EL (cell line): Measurements from ENCODE around the gene FAM81A.

ENCODE experiments used
- DNase-seq: peaks from one replicate; pipeline ENCODE4 v3.0.0-alpha.2; 2016

The FAM81A gene

DNA sequence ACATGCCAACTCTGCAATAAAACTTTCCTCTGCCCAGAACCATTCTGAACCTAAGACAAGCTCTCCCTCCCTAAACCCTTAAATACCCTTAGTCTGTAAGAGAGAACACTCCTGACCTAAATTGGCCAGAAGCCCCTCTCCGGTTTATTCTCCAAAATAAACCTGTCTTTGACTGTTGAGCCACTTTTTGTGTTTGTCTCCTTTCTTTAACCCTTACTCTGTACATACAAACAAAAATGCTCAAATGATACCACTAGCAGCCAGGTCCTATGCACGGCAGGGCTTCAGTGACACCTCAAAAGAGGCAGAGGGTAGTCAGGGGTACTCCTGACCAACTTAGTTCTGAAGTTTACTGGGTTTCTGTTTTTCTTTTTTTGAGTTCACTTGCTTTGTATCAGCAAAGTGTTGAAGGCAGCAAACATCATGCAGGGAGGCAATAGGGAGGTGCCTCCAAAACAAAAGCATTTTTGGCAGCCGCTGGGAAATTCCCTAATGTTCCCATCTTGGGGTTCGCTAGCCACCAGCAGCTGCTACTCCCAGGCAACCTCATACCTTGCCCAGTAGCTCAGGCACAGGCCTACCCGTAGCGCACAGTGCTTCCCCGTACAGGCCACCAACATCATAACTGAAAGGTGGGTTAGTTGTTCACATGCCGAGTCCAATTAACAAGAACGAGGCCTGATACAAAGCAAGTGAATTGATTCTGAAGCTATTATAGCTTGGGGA, 110.7 kb downstream of the FAM81A start:
- DNase-seq = no peak

DNA sequence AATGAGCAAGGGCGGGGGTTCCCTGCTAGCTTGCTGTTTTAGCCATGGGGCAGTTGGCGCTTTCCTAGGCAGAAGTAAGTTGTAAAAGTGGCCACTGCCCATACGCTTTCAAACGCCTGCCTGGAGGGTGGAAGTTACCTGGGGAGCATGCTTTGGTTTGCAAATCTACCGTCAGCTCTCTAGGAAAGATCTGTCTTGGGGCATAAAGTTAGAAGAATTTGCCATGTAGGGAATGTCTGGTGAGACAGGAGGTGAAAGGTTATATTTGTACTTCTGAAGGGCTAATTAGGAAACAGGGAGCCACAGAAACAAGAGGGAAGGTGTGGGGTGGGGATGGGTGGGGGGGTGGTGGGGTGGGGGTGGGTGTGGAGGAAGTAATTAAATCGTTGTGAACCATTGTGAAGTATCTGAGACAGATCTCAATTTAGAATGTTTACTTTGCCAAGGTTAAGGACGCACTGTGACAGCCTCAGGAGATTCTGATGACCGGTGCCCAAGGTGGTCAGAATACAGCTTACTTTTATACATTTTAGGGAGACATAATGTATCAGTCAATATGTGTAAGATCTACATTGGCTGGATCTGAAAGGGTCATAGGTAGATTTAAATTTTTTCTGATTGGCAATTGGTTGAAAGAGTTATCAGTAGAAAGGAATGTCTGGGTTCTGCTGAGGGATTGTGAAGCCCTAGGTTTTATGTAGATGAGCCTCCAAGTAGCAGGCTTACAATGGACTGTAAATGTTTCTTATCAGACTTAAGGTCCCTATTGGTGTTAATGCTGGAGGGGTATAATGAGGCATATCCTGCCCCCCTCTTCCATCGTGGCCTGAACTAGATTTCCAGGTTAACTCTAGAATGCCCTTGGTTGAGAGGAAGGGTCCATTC, 111.6 kb downstream of the FAM81A start:
- no peak for DNase-seq

DNA sequence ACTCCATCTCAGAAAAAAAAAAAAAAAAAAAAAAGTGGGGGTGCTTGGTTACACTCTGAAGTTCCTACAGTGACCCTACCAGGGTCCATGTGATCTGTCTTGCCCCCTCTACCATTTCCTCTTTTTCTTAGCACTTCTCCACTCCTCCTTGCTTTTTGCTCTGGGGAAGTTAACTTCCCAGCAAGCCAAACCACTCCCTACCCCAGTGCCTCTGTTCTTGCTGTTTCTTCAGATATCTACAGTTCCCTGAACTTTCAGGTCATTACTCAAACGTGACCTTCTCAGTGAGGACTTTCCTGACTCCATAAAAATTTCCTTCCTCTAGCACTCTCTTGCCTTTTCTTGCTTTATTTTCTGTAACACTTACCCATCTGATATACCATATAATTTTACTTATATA, 112.5 kb downstream of the FAM81A start:
- DNase-seq = no peak

DNA sequence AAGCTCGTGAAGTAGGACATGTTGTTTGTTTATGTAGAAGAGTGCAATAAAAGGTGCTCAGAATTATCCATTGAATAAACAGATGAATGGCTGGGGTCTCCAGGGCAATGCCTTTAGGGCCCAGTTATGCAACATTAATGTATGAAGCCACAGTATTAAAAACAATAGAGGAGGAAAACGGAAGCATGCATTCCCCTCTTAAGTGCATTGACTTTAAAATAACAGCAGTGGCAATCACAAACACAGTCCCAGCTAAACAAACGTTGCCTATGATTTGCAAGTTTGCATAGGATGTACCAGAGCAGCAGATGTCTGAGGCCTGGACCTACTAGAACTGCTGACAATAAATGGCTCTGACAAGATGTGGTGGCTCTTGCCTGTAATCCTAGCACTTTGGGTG, 113.0 kb downstream of the FAM81A start:
- DNase-seq = no peak

DNA sequence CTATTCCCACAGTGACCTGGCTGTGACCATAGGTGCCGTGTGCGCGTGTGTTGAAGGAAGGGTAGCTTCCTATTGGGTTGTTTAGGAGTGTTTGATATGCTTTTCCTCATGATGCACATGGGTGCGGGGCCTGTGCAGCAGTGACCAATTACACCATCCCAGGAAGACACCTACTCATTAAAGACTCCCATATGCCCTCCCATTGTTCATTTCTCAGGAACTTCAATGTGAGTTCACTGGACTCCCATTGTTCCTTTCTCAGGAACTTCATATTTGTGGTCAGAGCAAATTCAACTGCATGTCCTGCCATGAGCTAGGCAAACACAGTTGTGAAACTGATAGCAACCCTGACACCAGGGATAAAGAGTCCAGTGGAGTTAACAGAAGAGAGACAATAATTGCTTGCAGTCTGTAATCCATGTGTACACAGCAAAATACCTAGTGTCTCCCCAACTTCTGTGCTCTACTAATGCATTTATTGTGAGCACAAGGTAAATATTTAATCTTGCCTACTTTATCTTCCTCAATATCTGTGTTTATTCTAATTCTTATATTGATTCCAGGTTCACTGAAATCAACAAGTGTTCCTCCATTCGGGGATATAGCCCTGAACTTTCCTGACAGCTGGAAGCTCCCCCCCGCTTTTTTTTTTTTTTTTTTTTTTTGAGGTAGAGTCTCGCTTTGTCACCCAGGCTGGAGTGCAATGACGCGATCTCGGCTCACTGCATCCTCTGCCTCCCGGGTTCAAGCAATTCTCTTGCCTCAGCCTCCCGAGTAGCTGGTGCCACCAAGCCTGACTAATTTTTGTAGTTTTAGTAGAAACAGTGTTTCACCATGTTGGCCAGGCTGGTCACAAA, 116.1 kb downstream of the FAM81A start:
- DNase-seq = peak; percentile 36

DNA sequence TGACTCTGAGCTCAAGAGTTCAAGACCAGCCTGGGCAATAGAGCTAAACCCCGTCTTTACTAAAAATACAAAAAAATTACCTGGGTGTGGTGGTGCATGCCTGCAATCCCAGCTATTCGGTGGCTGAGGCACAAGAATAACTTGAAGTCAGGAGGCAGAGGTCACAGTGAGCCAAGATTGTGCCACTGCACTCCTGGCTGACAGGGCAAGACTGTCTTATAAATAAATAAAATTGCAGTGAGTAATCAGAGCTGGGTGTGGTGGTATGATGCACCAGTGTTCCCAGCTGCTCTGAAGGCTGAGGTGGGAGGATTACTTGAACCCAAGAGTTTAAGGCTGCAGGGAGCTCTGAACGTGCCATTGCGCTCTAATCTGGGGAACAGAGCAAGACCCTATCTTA, 117.7 kb downstream of the FAM81A start:
- peak; percentile 23 for DNase-seq

DNA sequence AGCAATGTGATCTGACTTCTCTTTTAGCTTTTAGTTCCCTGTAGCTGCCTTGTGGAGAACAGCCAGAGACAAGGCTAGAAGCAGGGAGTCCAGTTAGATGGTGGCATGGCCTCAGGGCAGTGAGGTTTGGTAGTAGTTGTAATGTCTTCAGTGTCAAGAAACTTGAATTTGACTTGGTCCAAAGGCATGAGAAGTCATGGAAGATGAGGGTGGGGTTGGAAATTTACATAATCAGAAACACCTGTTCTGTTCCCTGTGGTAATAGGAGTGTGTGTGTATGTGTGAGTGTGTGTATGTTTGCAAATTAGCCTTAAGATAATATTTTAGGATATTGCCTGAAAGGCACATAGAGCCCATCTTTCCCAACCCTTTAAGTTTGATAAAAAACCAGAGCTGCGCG, 118.4 kb downstream of the FAM81A start:
- DNase-seq = no peak

DNA sequence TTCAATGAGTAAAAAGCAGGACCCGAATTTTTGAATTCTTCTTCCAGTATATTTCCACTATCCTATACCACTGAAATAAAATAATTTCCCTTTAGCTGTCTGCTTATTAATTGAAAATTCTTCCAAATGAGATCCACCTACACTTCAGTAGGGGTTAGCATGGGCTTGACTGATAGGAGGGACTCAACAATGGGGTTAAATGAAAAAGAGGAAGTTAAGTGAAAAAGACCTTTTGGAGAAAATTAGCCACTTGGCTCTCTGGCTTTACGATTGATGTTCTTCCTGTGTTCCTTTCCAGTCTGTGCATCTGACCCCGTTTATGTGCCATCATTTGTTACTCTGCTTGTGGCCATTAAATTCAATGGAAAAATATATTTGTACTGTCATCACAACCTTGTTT, 119.6 kb downstream of the FAM81A start:
- no peak for DNase-seq

DNA sequence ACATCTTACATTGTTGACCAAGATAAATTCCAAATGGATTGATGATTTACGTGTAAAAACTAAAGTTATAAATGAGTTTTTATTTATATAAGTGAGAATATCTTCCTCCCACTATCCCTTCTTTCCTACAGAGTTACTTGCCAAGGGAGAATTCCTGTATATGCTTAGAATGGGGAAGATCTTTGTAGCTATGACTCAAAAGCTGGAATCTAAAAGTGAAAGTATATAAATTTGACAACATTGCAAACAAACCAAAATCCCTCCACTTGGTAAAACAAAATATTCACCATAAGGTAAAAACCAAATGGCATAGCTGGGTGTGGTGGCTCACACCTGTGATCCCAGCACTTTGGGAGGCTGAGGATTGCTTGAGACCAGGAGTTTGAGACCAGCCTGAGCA, 120.9 kb downstream of the FAM81A start:
- DNase-seq = peak; percentile 9

DNA sequence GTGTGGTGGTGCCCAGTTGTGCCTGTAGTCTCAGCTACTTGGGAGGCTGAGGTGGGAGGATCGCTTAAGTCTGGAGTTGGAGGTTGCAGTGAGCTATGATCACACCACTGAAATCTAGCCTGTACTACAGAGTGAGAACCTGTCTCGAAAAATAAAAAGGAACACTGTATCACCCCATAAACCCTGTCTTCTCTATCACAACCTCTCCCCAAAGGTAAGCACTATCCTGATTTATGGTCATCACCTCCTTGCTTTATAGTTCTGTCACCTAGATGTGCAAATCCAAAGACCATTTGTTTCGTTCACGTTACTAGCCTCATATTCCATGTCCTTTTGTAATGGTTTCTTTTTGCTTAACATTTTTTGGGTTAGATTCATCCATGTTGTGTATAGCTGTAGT, 123.6 kb downstream of the FAM81A start:
- DNase-seq = no peak

DNA sequence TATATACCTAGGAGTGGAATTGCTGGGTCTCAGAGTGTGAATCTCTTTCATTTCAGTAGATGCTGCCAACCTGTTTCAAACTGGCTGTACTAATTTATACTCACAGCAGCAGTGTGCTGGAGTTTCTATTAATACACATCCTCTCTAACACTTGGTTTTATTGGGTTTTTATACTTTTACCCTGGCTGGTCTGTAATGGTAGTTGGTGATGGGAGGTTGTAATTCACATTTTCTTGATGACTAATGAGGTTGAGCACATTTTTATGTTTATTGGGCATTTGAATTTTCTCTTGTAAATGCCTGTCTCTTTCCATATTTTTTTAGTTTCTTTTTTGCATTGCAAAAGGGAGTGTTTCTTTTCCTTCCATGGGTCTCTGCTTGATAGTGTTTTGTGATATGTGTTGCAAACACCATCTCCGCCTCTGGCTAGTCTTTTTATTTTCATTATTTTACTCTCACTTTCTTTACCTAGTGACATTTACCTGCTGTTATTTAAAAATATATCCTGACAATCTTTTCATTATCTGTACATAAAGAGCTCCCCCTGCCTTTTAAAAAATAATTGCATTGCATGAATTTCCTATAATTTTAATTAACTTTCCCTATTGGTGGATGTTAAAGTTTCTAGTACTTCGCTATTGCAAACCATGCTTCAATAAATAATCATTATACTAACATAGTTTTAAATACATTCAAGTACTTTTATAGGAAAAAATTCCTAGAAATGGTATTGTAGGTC, 124.6 kb downstream of the FAM81A start:
- DNase-seq = no peak

DNA sequence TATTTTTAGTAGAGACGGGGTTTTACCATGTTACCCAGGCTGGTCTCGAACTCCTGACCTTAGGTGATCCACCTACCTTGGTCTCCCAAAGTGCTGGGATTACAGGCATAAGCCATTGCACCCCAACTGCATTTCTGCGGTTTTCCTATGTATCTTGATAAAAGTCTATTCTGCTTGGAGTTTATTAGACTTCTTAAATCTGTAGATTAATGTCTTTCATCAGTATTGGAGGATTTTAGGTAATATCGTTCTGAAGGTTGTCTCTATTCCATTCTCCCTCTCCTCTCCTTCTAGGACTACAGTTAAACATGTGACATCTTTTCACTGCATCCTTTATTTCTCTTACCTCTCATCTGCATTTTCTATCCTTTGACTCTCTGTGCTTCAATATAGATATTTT, 127.3 kb downstream of the FAM81A start:
- DNase-seq = no peak

DNA sequence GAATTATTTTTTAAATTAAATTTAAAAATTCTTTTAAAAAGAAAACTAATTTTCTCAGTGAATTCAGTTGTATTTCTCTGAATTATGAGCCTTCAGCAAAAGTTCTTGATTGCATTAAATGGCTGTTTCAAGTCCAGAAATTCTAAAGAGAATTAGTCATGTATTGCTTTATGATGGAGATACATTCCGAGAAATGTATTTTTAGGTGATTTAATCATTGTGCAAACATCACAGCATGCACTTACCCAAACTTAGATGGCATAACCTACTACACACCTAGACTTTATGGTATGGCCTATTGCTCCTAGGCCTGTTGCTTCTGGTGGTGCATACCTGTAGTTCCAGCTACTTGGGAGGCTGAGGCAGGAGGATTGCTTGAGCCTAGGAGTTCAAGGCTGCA, 129.3 kb downstream of the FAM81A start:
- DNase-seq = no peak

DNA sequence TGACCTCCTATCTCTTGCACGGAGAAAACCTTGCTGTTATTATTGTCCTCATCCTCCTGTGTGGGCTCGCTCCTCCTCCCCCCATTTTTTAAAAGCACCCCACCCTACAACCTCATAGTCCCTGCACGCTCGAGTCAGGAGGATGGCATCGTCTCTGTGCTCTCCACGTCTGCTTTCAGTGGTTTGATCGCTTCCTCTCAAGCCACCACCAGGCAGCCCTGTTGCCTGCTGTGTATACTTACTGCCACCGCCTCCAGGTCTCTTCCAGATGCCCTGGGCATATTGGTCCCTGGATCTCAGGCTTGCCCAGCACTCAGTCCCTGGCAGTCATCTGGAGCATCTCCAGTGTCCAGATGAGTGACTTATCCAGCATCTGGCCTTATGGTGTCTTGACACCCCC, 131.5 kb downstream of the FAM81A start:
- no peak for DNase-seq

DNA sequence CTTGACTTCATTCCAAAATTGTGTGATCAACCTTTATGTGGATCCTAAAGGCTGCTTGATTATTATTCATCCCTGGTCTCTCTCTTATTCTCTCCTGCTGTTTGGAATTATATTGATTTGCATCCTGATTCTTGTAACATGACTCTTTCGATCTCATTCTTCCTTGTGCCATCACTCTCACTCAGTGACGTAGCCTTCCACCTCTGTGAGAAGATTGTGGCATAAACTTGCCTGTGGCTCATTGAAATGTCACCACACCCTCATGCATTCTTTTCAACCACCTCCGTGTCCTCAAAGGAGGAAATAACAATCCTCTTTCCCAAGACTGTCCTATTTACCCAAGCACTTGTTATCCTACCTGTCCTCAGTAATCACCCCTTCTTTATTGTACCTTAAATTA, 132.3 kb downstream of the FAM81A start:
- peak; percentile 22 for DNase-seq

DNA sequence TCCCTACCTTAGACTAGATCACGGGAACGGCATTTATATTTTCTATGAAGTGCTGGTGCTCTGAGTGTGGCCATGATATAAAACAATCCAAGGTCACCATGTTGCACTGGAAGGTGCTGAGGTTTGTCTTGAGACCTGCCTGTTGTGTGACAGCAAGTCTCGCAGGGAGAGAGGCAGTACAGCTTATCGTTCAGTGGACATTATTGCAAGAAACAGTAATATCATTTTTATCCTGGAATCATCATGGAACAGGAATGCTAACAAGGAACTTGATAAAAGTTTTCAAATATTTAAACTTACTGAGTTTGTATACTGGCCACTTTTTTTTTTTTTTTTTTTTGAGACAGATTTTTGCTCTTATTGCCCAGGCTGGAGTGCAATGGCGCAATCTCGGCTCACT, 133.6 kb downstream of the FAM81A start:
- no peak for DNase-seq
